ENCODE data around the gene MMP11.

The MMP11 gene

GRCh38 chr22:23744485-23744884 lies 28.2 kb upstream of the MMP11 start:
- TF ChIP-seq CTCF (conservative IDR thresholded peaks at IDR 0.05; ENCODE audit: low read depth) = no peak
- DNase-seq (ENCODE audit: low spot score) = no peak
- ChIA-PET CTCF (interaction anchor here (0.6 kb wide), 1 partner anchor 1566 kb away, joined by 3 read pairs; no protein-coding TSS in a partner anchor), POLR2A (ENCODE audit: low non-redundant PET) (no interaction called here)
- no peak overlapping the region for H3K27ac ChIP-seq

- H3K27ac ChIP-seq = no peak overlapping the region
- POLR2A ChIA-PET (ENCODE audit: low non-redundant PET) = no interaction called here
- no peak for TF ChIP-seq CTCF (conservative IDR thresholded peaks at IDR 0.05; ENCODE audit: low read depth)
- CTCF ChIA-PET = no interaction called here
- no peak for DNase-seq (ENCODE audit: low spot score)
These were observed 26.9 kb upstream of the MMP11 start for GRCh38 chr22:23745791-23746190.

- DNase-seq (ENCODE audit: low spot score) = no peak
- ChIA-PET CTCF (no interaction called here), POLR2A (ENCODE audit: low non-redundant PET) (no interaction called here)
- TF ChIP-seq CTCF (conservative IDR thresholded peaks at IDR 0.05; ENCODE audit: low read depth) = no peak
- no peak overlapping the region for H3K27ac ChIP-seq
These were observed 22.8 kb upstream of the MMP11 start for GRCh38 chr22:23749841-23750301.

GRCh38 chr22:23750367-23750713 lies 22.3 kb upstream of the MMP11 start:
- no peak for TF ChIP-seq CTCF (conservative IDR thresholded peaks at IDR 0.05; ENCODE audit: low read depth)
- no peak for DNase-seq (ENCODE audit: low spot score)
- POLR2A ChIA-PET (ENCODE audit: low non-redundant PET) = interaction anchor here (0.6 kb wide), 1 partner anchor 12 kb away, joined by 4 read pairs; no protein-coding TSS in a partner anchor
- H3K27ac ChIP-seq = peak overlapping the region; percentile 87
- CTCF ChIA-PET = no interaction called here

GRCh38 chr22:23750714-23751440 lies 21.8 kb upstream of the MMP11 start, which contains the start of gene ZNF70:
Gene ZNF70 (minus strand): TSS chr22:23751112. CDS start chr22:23745140, 5,972 bp downstream.
- DNase-seq (ENCODE audit: low spot score) = peak; percentile 80
- POLR2A ChIA-PET (ENCODE audit: low non-redundant PET) = interaction anchor here (0.6 kb wide), 1 partner anchor 13 kb away, joined by 4 read pairs; no protein-coding TSS in a partner anchor
- CTCF ChIA-PET = no interaction called here
- peak within 1 kb of the TSS; percentile 87 for H3K27ac ChIP-seq
- TF ChIP-seq CTCF (conservative IDR thresholded peaks at IDR 0.05; ENCODE audit: low read depth) = no peak

- peak; percentile 25 for DNase-seq (ENCODE audit: low spot score)
- ChIA-PET CTCF (no interaction called here), POLR2A (ENCODE audit: low non-redundant PET) (no interaction called here)
- no peak for TF ChIP-seq CTCF (conservative IDR thresholded peaks at IDR 0.05; ENCODE audit: low read depth)
- peak overlapping the region; percentile 87 for H3K27ac ChIP-seq
These were observed 21.1 kb upstream of the MMP11 start for GRCh38 chr22:23751441-23751996.
